ENCODE data around the gene GRIN2B. TPM values are rescaled to one million over a fixed set of nuclear protein-coding genes. Genes with fewer than 3 reads are reported as not detected.
A peak's percentile ranks its signal among the peaks of the same experiment; 100 is the strongest.

The GRIN2B gene
- polyA plus RNA-seq (2014; cell fraction: cytosol; rRNA removed), result not detected in 2 replicates
- not detected in 2 replicates for polyA plus RNA-seq (2014; cell fraction: nucleus; rRNA removed)

GRCh38 chr12:13981296-13981962 is at the start of gene GRIN2B:
TSS of gene GRIN2B (minus strand) at chr12:13981602. CDS start at chr12:13866208, 115,394 bp downstream.
- no peak for DNase-seq (ENCODE audit: low spot score)

GRCh38 chr12:14026537-14026936 is 45.1 kb upstream of the GRIN2B start:
- no peak for DNase-seq (ENCODE audit: low spot score)

GRCh38 chr12:14024591-14024990 is 43.2 kb upstream of the GRIN2B start:
- DNase-seq (ENCODE audit: low spot score), result no peak

GRCh38 chr12:14018080-14018479 is 36.7 kb upstream of the GRIN2B start:
- DNase-seq (ENCODE audit: low spot score), result no peak

GRCh38 chr12:14010989-14011388 is 29.6 kb upstream of the GRIN2B start:
- DNase-seq (ENCODE audit: low spot score), result no peak

GRCh38 chr12:14007639-14008038 is 26.2 kb upstream of the GRIN2B start:
- DNase-seq (ENCODE audit: low spot score), result no peak

GRCh38 chr12:13992585-13992984 is 11.2 kb upstream of the GRIN2B start:
- no peak for DNase-seq (ENCODE audit: low spot score)

GRCh38 chr12:13992106-13992505 is 10.7 kb upstream of the GRIN2B start:
- no peak for DNase-seq (ENCODE audit: low spot score)

- DNase-seq (ENCODE audit: low spot score), result no peak
Measured at GRCh38 chr12:13986031-13986430, 4.6 kb upstream of the GRIN2B start.

GRCh38 chr12:13981990-13982389 is 588 bp upstream of the GRIN2B start:
- no peak for DNase-seq (ENCODE audit: low spot score)

- no peak for DNase-seq (ENCODE audit: low spot score)
Measured at GRCh38 chr12:13980538-13981295, 685 bp downstream of the GRIN2B start.

GRCh38 chr12:13979772-13980378 is 1.5 kb downstream of the GRIN2B start:
- no peak for DNase-seq (ENCODE audit: low spot score)

- DNase-seq (ENCODE audit: low spot score), result no peak
Measured at GRCh38 chr12:13978876-13979275, 2.5 kb downstream of the GRIN2B start.

GRCh38 chr12:13976880-13977279 is 4.5 kb downstream of the GRIN2B start:
- DNase-seq (ENCODE audit: low spot score), result no peak

GRCh38 chr12:13976028-13976584 is 5.3 kb downstream of the GRIN2B start:
- DNase-seq (ENCODE audit: low spot score), result no peak

- DNase-seq (ENCODE audit: low spot score), result no peak
Measured at GRCh38 chr12:13973996-13974395, 7.4 kb downstream of the GRIN2B start.

GRCh38 chr12:13970803-13971202 is 10.6 kb downstream of the GRIN2B start:
- DNase-seq (ENCODE audit: low spot score), result no peak

- no peak for DNase-seq (ENCODE audit: low spot score)
Measured at GRCh38 chr12:13968281-13968680, 13.1 kb downstream of the GRIN2B start.

- DNase-seq (ENCODE audit: low spot score), result no peak
Measured at GRCh38 chr12:13964666-13965065, 16.7 kb downstream of the GRIN2B start.

GRCh38 chr12:13962699-13963098 is 18.7 kb downstream of the GRIN2B start:
- peak; percentile 27 for DNase-seq (ENCODE audit: low spot score)

- no peak for DNase-seq (ENCODE audit: low spot score)
Measured at GRCh38 chr12:13961971-13962370, 19.4 kb downstream of the GRIN2B start.

GRCh38 chr12:13959131-13959723 is 22.2 kb downstream of the GRIN2B start:
- DNase-seq (ENCODE audit: low spot score), result no peak

Data from SK-N-DZ (cell line).